DMS 273 (cell line): ENCODE measurements around the gene ARL8A.
A peak's percentile ranks its signal among the peaks of the same experiment; 100 is the strongest.
"Not testable (repeated sequence)": the region's sequence is repeated elsewhere in the genome, so short reads cannot be mapped to it uniquely, and the experiment has no call there.

ENCODE experiments used
- DNase-seq: peaks from one replicate; lab custom pipeline; 2025; ENCODE audit not compliant: unreplicated experiment; lab: John Stamatoyannopoulos, UW

ARL8A gene

GRCh38 chr1:202159534-202160371 is 15.2 kb upstream of the ARL8A start:
- no peak for DNase-seq

DNA sequence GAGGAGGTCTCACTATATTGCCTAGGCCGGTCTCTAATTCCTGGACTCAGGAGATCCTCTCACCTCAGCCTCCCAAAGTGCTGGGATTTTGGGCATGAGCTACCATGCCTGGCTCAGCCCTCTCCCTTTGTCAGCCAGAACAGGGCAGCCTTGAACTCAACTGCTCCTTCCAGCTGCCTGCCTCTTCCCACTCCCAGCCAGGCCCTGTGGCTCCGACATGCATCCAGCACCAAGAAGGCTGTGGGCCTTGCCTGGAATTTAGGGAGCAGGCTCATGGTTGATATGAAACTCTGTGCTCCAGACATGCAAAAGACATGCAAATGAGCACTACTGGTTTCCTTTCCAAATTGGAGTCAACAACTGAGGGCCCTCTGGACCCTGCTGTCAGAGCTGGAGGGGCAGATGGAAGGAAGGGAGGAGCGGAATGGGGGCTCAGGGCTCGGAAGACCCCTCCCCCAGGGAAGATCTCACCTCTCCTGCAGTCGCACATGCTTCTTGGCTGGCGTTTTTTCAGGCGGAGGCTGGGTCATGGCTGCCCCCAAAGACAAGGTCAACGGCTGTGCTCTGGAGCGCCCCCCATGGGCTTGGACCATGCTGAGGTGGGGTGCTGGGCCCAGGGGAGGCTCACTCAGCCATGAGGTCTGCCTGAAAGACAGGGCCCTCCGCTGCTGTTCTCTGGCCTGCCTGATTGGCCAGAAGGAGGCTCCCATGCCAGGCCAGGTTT is 14.4 kb upstream of the ARL8A start:
- no peak for DNase-seq

- no peak for DNase-seq
Observed at GRCh38 chr1:202157945-202158344, 13.4 kb upstream of the ARL8A start.

DNA sequence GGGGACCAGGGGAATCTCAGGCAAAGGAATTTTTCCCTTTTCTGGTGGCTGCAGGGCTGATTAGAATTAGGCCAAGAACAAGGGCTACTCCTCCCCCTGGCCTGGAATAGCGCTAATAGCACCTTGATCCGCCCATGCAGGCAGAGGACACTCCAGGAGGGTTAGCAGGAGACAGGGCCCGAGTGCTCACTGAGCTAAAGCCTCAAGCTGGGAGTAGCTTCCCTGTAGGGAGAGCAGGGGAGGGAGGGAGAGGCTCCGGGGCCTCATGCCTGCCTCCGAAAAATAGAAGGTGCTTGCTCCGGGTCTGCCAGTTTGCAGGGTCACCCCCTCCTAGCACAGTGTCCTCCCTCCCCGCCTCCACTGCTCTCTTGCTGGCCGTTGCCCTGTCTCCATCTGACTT is 12.1 kb upstream of the ARL8A start:
- DNase-seq = no peak

- peak; percentile 70 for DNase-seq
Observed at GRCh38 chr1:202155478-202156021, 11.0 kb upstream of the ARL8A start.

DNA sequence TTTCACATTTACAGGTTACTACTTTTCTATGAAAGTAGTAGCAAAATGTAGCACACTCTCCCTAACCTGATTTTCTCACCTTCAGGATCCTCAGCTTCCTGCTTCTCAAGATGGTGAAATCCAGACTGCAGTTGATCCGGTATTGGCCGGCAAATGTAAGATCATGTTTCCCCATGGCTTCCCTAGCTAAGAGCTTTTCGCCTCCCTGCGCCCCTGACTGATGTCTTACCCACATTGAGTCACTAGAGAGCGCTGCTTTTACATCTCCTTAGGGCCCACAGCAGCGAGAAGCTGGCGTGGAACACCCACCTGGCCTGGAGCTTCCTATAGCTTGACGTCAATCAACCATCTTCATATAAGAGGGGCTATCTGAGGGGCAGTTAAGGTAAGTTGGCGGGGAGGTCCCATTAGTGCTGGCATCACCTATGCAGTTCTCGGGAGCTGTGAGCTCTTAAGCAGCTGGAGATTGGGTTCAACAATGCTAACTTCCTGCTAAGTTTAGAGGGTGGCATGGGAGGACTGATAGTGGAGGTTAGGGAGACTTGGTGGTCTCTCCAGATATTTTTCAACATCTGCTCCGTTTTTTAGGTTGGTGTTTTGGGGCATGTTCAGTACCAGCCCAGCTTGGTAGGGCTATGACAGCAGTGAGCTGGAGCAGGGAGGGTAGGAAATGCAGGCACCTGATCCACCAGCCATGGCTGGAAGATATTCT is 10.4 kb upstream of the ARL8A start:
- peak; percentile 90 for DNase-seq

- DNase-seq = no peak
Observed at GRCh38 chr1:202154148-202154765, 9.7 kb upstream of the ARL8A start.

- DNase-seq = no peak
Observed at GRCh38 chr1:202153284-202153683, 8.7 kb upstream of the ARL8A start.

DNA sequence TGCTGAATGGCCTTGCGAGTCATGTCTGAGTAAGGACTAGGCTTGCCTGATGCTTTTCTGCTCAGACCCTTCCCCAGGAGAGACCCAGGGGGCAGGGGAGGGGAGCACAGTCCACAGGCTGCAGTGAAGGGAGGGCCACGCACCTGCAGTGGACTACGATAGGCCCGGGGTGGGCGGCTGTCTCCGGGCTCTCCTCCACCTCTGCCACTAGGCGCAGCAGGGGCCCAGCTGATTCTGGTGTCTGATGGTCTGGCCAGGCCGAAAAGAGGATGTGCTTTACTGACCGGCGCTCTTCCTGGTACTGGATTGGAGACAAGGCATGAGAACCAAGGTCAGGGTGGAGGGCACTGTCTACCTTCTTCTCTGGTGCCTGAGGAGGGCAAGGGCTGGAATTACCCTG is 7.9 kb upstream of the ARL8A start:
- no peak for DNase-seq

GRCh38 chr1:202151045-202151444 is 6.5 kb upstream of the ARL8A start:
- DNase-seq = no peak

DNA sequence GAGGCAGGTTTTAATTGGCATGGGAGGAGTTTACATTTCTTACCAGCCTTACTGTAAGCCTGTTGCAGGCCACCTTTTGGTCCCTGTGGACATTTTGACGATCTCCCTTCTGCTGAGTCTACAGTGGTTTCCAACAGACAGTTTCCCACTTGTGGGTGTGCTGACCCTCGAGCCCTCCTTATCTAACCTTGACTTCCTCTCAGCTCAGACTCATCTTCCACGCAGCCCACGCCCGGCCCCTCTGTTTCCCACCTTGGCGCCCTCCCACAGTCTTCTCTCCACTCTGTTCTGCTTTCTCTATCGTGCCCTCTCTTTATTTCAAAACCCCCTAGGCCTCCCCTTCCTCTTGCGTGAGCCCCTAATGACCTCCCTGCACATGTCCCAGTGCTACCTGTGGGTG is 6.1 kb upstream of the ARL8A start:
- no peak for DNase-seq

- no peak for DNase-seq
Observed at GRCh38 chr1:202150187-202150586, 5.7 kb upstream of the ARL8A start.

DNA sequence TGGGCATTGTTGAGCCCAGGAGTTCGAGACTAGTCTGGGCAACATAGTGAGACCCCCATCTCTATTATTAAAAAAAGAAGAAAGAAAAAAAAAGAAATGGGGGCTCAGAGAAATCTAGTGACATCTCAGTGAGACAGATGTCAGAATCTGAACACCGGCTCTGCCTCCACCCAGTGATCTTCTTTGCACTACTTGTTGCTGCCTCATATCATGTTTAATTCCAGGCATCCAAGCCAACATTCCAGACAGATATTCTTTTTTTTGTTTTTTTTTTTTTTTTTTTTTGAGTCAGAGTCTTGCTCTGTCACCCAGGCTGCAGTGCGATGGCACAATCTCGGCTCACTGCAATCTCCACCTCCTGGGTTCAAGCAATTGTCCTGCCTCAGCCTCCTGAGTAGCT is 5.0 kb upstream of the ARL8A start:
- no peak for DNase-seq

DNA sequence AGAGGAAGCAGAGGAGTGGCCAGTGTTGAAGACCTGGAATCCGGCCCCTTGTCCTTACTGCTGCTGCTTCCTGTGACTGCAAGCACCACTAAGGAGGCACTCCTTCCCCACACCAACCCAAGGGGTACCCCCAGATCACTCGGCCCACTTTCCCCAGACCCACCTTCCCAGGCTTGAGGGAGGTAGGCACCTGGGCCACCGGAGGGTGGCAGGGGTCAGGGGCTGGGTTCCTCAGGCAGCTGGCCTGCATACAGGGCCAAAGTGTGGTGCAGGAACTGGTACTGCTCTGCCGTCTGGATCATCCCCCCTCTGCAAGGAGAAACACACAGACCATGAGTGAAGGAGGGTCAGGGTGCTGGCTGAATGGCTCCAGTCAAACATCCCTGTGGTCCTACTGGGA is 3.9 kb upstream of the ARL8A start:
- DNase-seq = no peak

- DNase-seq = no peak
Observed at GRCh38 chr1:202146993-202147392, 2.5 kb upstream of the ARL8A start.

DNA sequence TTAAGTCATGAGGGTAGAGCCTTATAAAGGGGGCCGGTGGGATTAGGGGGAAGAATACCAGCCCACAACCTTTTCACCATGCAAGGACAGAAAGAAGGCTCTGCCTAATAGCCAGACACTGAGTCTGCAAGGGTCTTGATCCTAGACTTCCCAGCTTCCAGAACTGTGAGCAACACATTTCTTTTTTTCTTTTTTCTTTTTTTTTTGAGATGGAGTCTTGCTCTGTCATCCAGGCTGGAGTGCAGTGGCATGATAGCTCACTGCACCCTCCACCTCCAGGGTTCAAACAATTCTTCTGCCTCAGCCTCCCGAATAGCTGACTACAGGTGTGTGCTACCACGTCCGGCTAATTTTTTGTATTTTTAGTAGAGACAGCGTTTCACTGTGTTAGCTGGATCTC is 1.7 kb upstream of the ARL8A start:
- no peak for DNase-seq

DNA sequence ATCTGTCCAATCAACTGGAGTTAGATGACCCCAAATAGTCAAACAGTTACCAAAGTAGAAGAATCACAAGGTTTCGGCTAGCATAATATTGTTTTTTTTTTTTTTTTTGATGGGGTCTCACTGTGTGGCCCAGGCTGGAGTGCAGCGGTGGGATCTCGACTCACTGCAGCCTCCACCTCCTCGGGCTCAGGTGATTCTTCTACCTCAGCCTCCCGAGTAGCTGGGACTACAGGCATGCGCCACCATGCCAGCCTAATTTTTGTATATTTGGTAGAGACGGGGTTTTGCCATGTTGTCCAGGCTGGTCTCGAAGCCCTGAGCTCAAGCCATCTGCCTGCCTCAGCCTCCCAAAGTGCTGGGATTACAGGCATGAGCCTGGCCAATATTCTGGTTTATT is 1.2 kb upstream of the ARL8A start:
- not testable (repeated sequence) for DNase-seq

- no peak for DNase-seq
Observed at GRCh38 chr1:202145068-202145743, 669 bp upstream of the ARL8A start.

DNA sequence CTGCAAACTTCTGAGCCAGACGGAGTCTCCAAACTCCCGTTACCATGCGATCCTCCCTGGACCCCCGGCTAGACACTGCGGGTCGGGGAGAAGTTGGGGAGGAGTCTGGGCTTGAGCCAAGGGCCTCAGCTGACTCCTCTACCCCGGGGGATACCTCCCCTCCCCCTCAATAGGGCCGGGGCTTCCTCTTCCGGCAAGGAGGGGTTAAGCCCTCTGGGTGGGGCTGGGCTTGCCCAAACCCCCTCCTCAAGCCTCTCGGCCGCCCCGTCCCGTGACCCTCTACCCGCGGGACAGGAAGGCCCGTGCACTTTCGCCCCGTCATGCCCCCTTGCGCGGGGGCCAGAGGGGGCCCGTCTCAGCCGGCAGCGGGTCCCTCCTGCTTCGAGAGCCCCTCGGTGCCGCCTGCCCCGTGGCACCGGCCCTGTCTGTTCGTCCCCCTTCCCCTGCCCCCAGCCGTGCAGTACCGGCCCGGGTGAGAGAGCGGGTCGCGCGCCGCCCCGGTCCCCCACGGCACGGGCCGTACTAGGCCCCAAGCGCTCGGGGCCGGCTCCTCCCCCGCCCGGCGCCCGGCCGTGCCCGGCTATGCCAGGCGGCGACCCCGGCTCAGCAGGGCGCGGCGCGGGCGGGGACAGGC is 652 bp downstream of the ARL8A start:
- peak; percentile 51 for DNase-seq
